SK-N-SH treated with all-trans-retinoic acid at 6 μM for 48 hours (cell line): ENCODE results near the gene AP4E1.
"Not testable (repeated sequence)": the region's sequence is repeated elsewhere in the genome, so short reads cannot be mapped to it uniquely, and the experiment has no call there.

Source experiments
- CSRNP3 ChIP-seq: fragments of 250-450 bp; sonication (Bioruptor Pico); IDR thresholded peaks from 2 replicates; pipeline ENCODE4 v1.5.1; 2021; ENCODE audit warnings: mild to moderate bottlenecking, moderate library complexity
- PATZ1 ChIP-seq: fragments of 250-450 bp; sonication (Bioruptor Pico); IDR thresholded peaks from 2 replicates; pipeline ENCODE4 v1.8.0; 2020; ENCODE audit warnings: mild to moderate bottlenecking, moderate library complexity, borderline replicate concordance

- not testable (repeated sequence) for TF ChIP-seq PATZ1, CSRNP3
Observed at GRCh38 chr15:50950745-50951144, 42.3 kb downstream of the AP4E1 start.
